GM18951 (cell line): Measurements from ENCODE around the gene RSBN1.
"Not testable (repeated sequence)": the region's sequence is repeated elsewhere in the genome, so short reads cannot be mapped to it uniquely, and the experiment has no call there.

Experiments
- POLR2A ChIP-seq: IDR thresholded peaks from 4 replicates; pipeline ENCODE4 v1.6.1; 2011; ENCODE audit warnings: mild to moderate bottlenecking; ENCODE audit not compliant: insufficient read length, insufficient read depth; ENCODE audit errors: extremely low read depth
- in situ Hi-C: fragments of 300-500 bp; cut with MboI; formaldehyde crosslinking; loops from one replicate; pipeline ENCODE4 v1.12.0; 2022; ENCODE audit warnings: low sequenced_read_pairs, mixed read lengths, inconsistent platforms; ENCODE audit not compliant: unreplicated experiment

RSBN1 gene

GRCh38 chr1:113811888-113812660 lies at the start of gene RSBN1:
Gene RSBN1 (minus strand): TSS chr1:113812476. CDS start chr1:113812412, 64 bp downstream.
- in situ Hi-C loops: no loop called here
- peak; percentile 86 for TF ChIP-seq POLR2A

- in situ Hi-C loops: no loop called here
- TF ChIP-seq POLR2A: no peak
These were observed 49.4 kb upstream of the RSBN1 start for GRCh38 chr1:113861641-113862040.

GRCh38 chr1:113860891-113861290 lies 48.6 kb upstream of the RSBN1 start:
- TF ChIP-seq POLR2A: no peak
- in situ Hi-C loops: no loop called here

- TF ChIP-seq POLR2A: no peak
These were observed 47.4 kb upstream of the RSBN1 start for GRCh38 chr1:113859478-113860175.

GRCh38 chr1:113858982-113859381 lies 46.7 kb upstream of the RSBN1 start:
- in situ Hi-C loops: no loop called here
- TF ChIP-seq POLR2A: no peak

More at GRCh38 chr1:113859478-113860175, 47.4 kb upstream of the RSBN1 start:
- in situ Hi-C loops: no loop called here

- in situ Hi-C loops: no loop called here
- no peak for TF ChIP-seq POLR2A
These were observed 46.1 kb upstream of the RSBN1 start for GRCh38 chr1:113858418-113858817.

- no peak for TF ChIP-seq POLR2A
- in situ Hi-C loops: no loop called here
These were observed 45.5 kb upstream of the RSBN1 start for GRCh38 chr1:113857776-113858175.

- no peak for TF ChIP-seq POLR2A
- in situ Hi-C loops: no loop called here
These were observed 44.1 kb upstream of the RSBN1 start for GRCh38 chr1:113856401-113856790.

- in situ Hi-C loops: no loop called here
- no peak for TF ChIP-seq POLR2A
These were observed 43.5 kb upstream of the RSBN1 start for GRCh38 chr1:113855630-113856400.

- in situ Hi-C loops: no loop called here
- TF ChIP-seq POLR2A: no peak
These were observed 42.0 kb upstream of the RSBN1 start for GRCh38 chr1:113854234-113854633.

GRCh38 chr1:113852694-113853093 lies 40.4 kb upstream of the RSBN1 start:
- in situ Hi-C loops: not testable (repeated sequence)

GRCh38 chr1:113850127-113850796 lies 38.0 kb upstream of the RSBN1 start:
- in situ Hi-C loops: no loop called here
- TF ChIP-seq POLR2A: no peak

- no peak for TF ChIP-seq POLR2A
- in situ Hi-C loops: no loop called here
These were observed 36.8 kb upstream of the RSBN1 start for GRCh38 chr1:113849072-113849471.
